ENCODE measurements around the gene TMC3. TPM values are rescaled to one million over a fixed set of nuclear protein-coding genes. Genes with fewer than 3 reads are reported as not detected.

The TMC3 gene
- total and polyA plus RNA-seq, 4 donors: 0.02 to 0.13 TPM; not detected in 2

DNA sequence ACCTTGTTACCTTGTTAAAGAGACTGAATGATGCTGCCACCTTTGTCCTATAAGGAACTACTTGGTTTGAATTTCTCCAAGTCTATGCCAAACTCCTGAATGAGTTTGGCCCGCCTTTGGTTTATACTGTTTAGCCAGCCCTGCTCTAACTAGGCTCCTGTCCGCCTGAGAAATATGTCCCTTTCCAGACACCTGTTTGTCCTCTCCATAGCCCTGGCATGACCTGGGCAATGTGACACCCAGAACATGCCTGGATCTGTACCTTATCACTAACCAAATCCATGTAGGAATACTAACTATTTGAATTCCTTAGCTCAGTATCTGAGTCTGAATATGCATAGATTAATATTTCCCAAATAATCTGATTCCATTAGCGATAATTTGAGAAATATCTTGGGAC, 24.4 kb upstream of the TMC3 start:
- Histone ChIP-seq H3K27me3 (ENCODE audit: control insufficient read depth in 4 of 4, insufficient read depth in 4 of 4, low read length in 3 of 4) (no peaks in the 10 kb centered on the region), H3K9ac (ENCODE audit: low read depth in 1 of 2, low read length in 2 of 2) (peak overlapping the region in 1 of 2 donors; percentile 37), H3K9me3 (ENCODE audit: control insufficient read depth in 4 of 4, low read length in 3 of 4) (no peaks in the 10 kb centered on the region), H3K4me1 (ENCODE audit: control insufficient read depth in 4 of 4, insufficient read depth in 4 of 4, low read length in 3 of 4) (peaks cover 0 to 29% (median 20%) of the 10 kb centered on the region in 4 donors), H3K27ac (ENCODE audit: low read depth in 1 of 2, low read length in 2 of 2) (peak overlapping the region; percentile 0 to 75), H3K4me3 (ENCODE audit: low read depth in 1 of 3, low read length in 3 of 3) (no peak overlapping the region), H3K36me3 (ENCODE audit: control insufficient read depth in 4 of 4, insufficient read depth in 3 of 4, low read depth in 1 of 4, low read length in 3 of 4) (no peaks in the 10 kb centered on the region)
- TF ChIP-seq JUND (IDR thresholded peaks at IDR 0.05): no peak
- TF ChIP-seq, protein P1, sequence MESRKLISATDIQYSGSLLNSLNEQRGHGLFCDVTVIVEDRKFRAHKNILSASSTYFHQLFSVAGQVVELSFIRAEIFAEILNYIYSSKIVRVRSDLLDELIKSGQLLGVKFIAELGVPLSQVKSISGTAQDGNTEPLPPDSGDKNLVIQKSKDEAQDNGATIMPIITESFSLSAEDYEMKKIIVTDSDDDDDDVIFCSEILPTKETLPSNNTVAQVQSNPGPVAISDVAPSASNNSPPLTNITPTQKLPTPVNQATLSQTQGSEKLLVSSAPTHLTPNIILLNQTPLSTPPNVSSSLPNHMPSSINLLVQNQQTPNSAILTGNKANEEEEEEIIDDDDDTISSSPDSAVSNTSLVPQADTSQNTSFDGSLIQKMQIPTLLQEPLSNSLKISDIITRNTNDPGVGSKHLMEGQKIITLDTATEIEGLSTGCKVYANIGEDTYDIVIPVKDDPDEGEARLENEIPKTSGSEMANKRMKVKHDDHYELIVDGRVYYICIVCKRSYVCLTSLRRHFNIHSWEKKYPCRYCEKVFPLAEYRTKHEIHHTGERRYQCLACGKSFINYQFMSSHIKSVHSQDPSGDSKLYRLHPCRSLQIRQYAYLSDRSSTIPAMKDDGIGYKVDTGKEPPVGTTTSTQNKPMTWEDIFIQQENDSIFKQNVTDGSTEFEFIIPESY (IDR thresholded peaks at IDR 0.05): no peak
- no peak for DNase-seq (ENCODE audit: low spot score)
- 57% methylated on average over 3 of the region's 3 CpGs for WGBS

DNA sequence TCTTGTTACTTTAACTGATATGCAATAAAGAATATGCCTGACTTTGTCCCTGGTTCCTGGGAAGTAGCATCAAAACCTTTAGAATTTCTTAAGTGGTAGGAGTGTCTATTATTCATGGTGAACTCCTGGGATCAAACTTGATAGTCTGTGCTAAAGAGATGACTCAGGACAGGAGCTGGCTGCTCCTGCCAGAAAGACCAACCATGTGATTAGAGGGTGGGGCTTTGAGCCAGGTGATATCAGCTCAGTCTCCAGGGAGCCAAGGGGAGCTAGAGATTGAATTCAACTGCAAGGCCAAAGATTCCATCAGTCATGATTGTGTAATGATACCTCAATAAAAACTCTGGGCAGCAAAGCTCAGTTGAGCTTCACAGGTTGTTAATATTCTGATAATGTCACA, 20.6 kb upstream of the TMC3 start:
- peak in 1 of 2 donors; percentile 16 for TF ChIP-seq HNF4A (conservative IDR thresholded peaks at IDR 0.05)
- TF ChIP-seq FOXA1 (IDR thresholded peaks at IDR 0.05): no peak
- TF ChIP-seq JUND (IDR thresholded peaks at IDR 0.05): peak in 1 of 2 donors; percentile 9
- no peak for TF ChIP-seq TAF1 (conservative IDR thresholded peaks at IDR 0.05)
- TF ChIP-seq SP1 (IDR thresholded peaks at IDR 0.05): no peak
- TF ChIP-seq, protein P2, sequence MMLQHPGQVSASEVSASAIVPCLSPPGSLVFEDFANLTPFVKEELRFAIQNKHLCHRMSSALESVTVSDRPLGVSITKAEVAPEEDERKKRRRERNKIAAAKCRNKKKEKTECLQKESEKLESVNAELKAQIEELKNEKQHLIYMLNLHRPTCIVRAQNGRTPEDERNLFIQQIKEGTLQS (IDR thresholded peaks at IDR 0.05): no peak
- TF ChIP-seq FOXA2 (IDR thresholded peaks at IDR 0.05): no peak
- TF ChIP-seq, protein P3, sequence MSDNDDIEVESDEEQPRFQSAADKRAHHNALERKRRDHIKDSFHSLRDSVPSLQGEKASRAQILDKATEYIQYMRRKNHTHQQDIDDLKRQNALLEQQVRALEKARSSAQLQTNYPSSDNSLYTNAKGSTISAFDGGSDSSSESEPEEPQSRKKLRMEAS (IDR thresholded peaks at IDR 0.05): no peak
- no peak for TF ChIP-seq NR2F2 (IDR thresholded peaks at IDR 0.05)
- TF ChIP-seq, protein P4, sequence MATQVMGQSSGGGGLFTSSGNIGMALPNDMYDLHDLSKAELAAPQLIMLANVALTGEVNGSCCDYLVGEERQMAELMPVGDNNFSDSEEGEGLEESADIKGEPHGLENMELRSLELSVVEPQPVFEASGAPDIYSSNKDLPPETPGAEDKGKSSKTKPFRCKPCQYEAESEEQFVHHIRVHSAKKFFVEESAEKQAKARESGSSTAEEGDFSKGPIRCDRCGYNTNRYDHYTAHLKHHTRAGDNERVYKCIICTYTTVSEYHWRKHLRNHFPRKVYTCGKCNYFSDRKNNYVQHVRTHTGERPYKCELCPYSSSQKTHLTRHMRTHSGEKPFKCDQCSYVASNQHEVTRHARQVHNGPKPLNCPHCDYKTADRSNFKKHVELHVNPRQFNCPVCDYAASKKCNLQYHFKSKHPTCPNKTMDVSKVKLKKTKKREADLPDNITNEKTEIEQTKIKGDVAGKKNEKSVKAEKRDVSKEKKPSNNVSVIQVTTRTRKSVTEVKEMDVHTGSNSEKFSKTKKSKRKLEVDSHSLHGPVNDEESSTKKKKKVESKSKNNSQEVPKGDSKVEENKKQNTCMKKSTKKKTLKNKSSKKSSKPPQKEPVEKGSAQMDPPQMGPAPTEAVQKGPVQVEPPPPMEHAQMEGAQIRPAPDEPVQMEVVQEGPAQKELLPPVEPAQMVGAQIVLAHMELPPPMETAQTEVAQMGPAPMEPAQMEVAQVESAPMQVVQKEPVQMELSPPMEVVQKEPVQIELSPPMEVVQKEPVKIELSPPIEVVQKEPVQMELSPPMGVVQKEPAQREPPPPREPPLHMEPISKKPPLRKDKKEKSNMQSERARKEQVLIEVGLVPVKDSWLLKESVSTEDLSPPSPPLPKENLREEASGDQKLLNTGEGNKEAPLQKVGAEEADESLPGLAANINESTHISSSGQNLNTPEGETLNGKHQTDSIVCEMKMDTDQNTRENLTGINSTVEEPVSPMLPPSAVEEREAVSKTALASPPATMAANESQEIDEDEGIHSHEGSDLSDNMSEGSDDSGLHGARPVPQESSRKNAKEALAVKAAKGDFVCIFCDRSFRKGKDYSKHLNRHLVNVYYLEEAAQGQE (IDR thresholded peaks at IDR 0.05): no peak
- no peak for TF ChIP-seq RXRA (IDR thresholded peaks at IDR 0.05)
- TF ChIP-seq, protein P5, sequence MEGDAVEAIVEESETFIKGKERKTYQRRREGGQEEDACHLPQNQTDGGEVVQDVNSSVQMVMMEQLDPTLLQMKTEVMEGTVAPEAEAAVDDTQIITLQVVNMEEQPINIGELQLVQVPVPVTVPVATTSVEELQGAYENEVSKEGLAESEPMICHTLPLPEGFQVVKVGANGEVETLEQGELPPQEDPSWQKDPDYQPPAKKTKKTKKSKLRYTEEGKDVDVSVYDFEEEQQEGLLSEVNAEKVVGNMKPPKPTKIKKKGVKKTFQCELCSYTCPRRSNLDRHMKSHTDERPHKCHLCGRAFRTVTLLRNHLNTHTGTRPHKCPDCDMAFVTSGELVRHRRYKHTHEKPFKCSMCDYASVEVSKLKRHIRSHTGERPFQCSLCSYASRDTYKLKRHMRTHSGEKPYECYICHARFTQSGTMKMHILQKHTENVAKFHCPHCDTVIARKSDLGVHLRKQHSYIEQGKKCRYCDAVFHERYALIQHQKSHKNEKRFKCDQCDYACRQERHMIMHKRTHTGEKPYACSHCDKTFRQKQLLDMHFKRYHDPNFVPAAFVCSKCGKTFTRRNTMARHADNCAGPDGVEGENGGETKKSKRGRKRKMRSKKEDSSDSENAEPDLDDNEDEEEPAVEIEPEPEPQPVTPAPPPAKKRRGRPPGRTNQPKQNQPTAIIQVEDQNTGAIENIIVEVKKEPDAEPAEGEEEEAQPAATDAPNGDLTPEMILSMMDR (IDR thresholded peaks at IDR 0.05; ENCODE audit: low read depth, low read length, missing input control): no peak
- TF ChIP-seq YY1 (IDR thresholded peaks at IDR 0.05): no peak
- TF ChIP-seq HNF4G (IDR thresholded peaks at IDR 0.05): no peak
- Histone ChIP-seq H3K36me3 (ENCODE audit: control insufficient read depth in 4 of 4, insufficient read depth in 3 of 4, low read depth in 1 of 4, low read length in 3 of 4) (no peaks in the 10 kb centered on the region), H3K9me3 (ENCODE audit: control insufficient read depth in 4 of 4, low read length in 3 of 4) (no peaks in the 10 kb centered on the region), H3K27ac (ENCODE audit: low read depth in 1 of 2, low read length in 2 of 2) (no peak overlapping the region), H3K9ac (ENCODE audit: low read depth in 1 of 2, low read length in 2 of 2) (no peak overlapping the region), H3K27me3 (ENCODE audit: control insufficient read depth in 4 of 4, insufficient read depth in 4 of 4, low read length in 3 of 4) (no peaks in the 10 kb centered on the region), H3K4me3 (ENCODE audit: low read depth in 1 of 3, low read length in 3 of 3) (no peak overlapping the region), H3K4me1 (ENCODE audit: control insufficient read depth in 4 of 4, insufficient read depth in 4 of 4, low read length in 3 of 4) (peaks cover 0 to 26% (median 19%) of the 10 kb centered on the region in 4 donors)
- DNase-seq (ENCODE audit: low spot score): no peak
